ENCODE results near the gene SDK1.

- TF ChIP-seq, protein P1, sequence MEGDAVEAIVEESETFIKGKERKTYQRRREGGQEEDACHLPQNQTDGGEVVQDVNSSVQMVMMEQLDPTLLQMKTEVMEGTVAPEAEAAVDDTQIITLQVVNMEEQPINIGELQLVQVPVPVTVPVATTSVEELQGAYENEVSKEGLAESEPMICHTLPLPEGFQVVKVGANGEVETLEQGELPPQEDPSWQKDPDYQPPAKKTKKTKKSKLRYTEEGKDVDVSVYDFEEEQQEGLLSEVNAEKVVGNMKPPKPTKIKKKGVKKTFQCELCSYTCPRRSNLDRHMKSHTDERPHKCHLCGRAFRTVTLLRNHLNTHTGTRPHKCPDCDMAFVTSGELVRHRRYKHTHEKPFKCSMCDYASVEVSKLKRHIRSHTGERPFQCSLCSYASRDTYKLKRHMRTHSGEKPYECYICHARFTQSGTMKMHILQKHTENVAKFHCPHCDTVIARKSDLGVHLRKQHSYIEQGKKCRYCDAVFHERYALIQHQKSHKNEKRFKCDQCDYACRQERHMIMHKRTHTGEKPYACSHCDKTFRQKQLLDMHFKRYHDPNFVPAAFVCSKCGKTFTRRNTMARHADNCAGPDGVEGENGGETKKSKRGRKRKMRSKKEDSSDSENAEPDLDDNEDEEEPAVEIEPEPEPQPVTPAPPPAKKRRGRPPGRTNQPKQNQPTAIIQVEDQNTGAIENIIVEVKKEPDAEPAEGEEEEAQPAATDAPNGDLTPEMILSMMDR (conservative IDR thresholded peaks at IDR 0.05; ENCODE audit: low read length) = no peak
- TF ChIP-seq EZH2phosphoT487 (IDR thresholded peaks at IDR 0.05; ENCODE audit: borderline replicate concordance, low read depth, low read length) = no peak
Observed at GRCh38 chr7:4029941-4030340, 728.9 kb downstream of the SDK1 start.

All from OCI-LY7 (cell line).